Ascending aorta (tissue), 2 donors: ENCODE results near the gene SMC5. TPM values are rescaled to one million over a fixed set of nuclear protein-coding genes. Genes with fewer than 3 reads are reported as not detected.
A peak's percentile ranks its signal among the peaks of the same experiment; 100 is the strongest.

ENCODE experiments used
- DNase-seq, 2 donors: peaks; one replicate each; pipeline ENCODE4 v3.0.0-alpha.2; 2019; ENCODE audit warnings: low spot score in 2 of 2
- H3K27ac ChIP-seq, 2 donors: fragments of 200-600 bp; sonication (generic); one replicate each; pipeline ENCODE4 v1.5.1; 2016 to 2017; ENCODE audit warnings: mild to moderate bottlenecking in 1 of 2
- H3K27me3 ChIP-seq: fragments of 200-600 bp; sonication (generic); one replicate; pipeline ENCODE4 v1.5.1; 2017
- H3K36me3 ChIP-seq, 2 donors: fragments of 200-600 bp; sonication (generic); one replicate each; pipeline ENCODE4 v1.5.1; 2016
- H3K4me1 ChIP-seq, 2 donors: fragments of 200-600 bp; sonication (generic); one replicate each; pipeline ENCODE4 v1.5.1; 2016 to 2017; ENCODE audit warnings: mild to moderate bottlenecking in 1 of 2
- H3K4me3 ChIP-seq, 2 donors: fragments of 200-600 bp; sonication (generic); one replicate each; pipeline ENCODE4 v1.5.1; 2016 to 2017; ENCODE audit warnings: mild to moderate bottlenecking in 1 of 2
- H3K9me3 ChIP-seq, 2 donors: fragments of 200-600 bp; sonication (generic); one replicate each; pipeline ENCODE4 v1.5.1; 2016
- intact Hi-C: fragments of 100-400 bp; cut with DNase I; formaldehyde crosslinking; loops from one replicate; pipeline ENCODE4 v1.15.1; 2023
- total RNA-seq: library from RNA; depleted of rRNA; stranded (reverse); fragments of >200 nt; gene quantifications from one replicate; pipeline ENCODE4 v1.1.0, GENCODE V29; 2016
- TF ChIP-seq, protein P1 (sequence below), 3 experiments: fragments of 200-600 bp in 2 of 3; fragments of 450-650 bp in 1 of 3; sonication (generic) in 2 of 3; IDR thresholded peaks; one replicate each; pipeline ENCODE4 v1.5.1; 2016 to 2019; ENCODE audit warnings: antibody characterized with exemption in 3 of 3, mild to moderate bottlenecking in 1 of 3, moderate library complexity in 1 of 3

Gene SMC5
- total RNA-seq, result 13.9 TPM

GRCh38 chr9:70258692-70259511 lies at the start of gene SMC5:
Gene SMC5, plus strand, starts transcription at chr9:70258978. Its CDS starts 101 bp downstream, at chr9:70259079.
- H3K4me3 ChIP-seq, result peak within 1 kb of the TSS; percentile 75 to 98
- H3K36me3 ChIP-seq, result peaks cover 0 to 4% of the 10 kb centered on the region in 2 donors
- H3K27me3 ChIP-seq, result no peaks in the 10 kb centered on the region
- no peaks in the 10 kb centered on the region for H3K9me3 ChIP-seq
- TF ChIP-seq, protein P1, sequence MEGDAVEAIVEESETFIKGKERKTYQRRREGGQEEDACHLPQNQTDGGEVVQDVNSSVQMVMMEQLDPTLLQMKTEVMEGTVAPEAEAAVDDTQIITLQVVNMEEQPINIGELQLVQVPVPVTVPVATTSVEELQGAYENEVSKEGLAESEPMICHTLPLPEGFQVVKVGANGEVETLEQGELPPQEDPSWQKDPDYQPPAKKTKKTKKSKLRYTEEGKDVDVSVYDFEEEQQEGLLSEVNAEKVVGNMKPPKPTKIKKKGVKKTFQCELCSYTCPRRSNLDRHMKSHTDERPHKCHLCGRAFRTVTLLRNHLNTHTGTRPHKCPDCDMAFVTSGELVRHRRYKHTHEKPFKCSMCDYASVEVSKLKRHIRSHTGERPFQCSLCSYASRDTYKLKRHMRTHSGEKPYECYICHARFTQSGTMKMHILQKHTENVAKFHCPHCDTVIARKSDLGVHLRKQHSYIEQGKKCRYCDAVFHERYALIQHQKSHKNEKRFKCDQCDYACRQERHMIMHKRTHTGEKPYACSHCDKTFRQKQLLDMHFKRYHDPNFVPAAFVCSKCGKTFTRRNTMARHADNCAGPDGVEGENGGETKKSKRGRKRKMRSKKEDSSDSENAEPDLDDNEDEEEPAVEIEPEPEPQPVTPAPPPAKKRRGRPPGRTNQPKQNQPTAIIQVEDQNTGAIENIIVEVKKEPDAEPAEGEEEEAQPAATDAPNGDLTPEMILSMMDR (IDR thresholded peaks at IDR 0.05), result no peak
- intact Hi-C loops, result loop anchor here (1.0 to 10.0 kb wide), 6 partner anchors 153 to 1646 kb away; partner anchors contain the start of gene KLF9
- H3K27ac ChIP-seq, result peak within 1 kb of the TSS; percentile 84 to 96
- H3K4me1 ChIP-seq, result peaks cover 6 to 43% of the 10 kb centered on the region in 2 donors
- DNase-seq, result peak; percentile 47 to 96

DNA sequence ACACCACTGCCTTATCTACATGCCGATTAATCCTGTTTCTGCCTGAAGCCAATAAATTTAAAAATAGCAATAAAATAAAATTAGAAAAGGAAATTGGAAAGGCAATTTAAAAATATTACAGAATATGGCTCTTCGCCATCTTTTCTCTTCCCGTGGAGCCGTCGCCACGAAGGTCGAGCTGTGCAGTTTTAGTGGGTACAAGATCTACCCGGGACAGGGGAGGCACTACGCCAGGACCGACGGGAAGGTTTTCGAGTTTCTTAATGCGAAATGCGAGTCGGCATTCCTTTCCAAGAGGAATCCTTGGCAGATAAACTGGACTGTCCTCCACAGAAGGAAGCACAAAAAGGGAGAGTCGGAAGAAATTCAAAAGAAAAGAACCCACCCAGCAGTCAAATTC lies 41.7 kb upstream of the SMC5 start:
- Histone ChIP-seq H3K27ac (no peak overlapping the region), H3K9me3 (peaks cover 5 to 16% of the 10 kb centered on the region in 2 donors), H3K4me3 (no peak overlapping the region), H3K27me3 (no peaks in the 10 kb centered on the region), H3K4me1 (no peaks in the 10 kb centered on the region), H3K36me3 (peaks cover 0 to 29% of the 10 kb centered on the region in 2 donors)
- TF ChIP-seq, protein P1 (IDR thresholded peaks at IDR 0.05), result no peak
- DNase-seq, result no peak
- intact Hi-C loops, result no loop called here

DNA sequence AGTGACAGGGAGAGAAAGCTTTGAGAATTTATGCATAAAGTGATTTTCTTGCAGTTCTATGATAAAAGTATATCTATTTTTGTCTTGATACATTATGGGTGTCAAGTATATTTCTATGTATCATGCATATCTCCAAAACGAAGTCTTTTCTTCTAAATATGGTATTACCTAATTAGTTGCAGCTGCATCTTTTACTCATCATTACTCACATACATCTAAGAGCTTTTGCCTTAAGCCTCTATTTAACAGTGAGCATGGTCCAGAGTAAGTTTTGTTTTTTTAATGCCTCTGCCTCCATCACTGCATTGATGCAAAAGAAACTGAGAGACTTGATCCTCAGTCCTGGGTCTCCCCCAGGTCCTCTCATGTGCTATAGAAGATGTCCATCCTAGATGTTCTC lies 40.0 kb upstream of the SMC5 start:
- intact Hi-C loops, result no loop called here
- H3K27me3 ChIP-seq, result no peaks in the 10 kb centered on the region
- no peak overlapping the region for H3K4me3 ChIP-seq
- TF ChIP-seq, protein P1 (IDR thresholded peaks at IDR 0.05), result no peak
- no peaks in the 10 kb centered on the region for H3K4me1 ChIP-seq
- H3K36me3 ChIP-seq, result peaks cover 0 to 18% of the 10 kb centered on the region in 2 donors
- H3K9me3 ChIP-seq, result peaks cover 0 to 4% of the 10 kb centered on the region in 2 donors
- no peak overlapping the region for H3K27ac ChIP-seq
- DNase-seq, result no peak

DNA sequence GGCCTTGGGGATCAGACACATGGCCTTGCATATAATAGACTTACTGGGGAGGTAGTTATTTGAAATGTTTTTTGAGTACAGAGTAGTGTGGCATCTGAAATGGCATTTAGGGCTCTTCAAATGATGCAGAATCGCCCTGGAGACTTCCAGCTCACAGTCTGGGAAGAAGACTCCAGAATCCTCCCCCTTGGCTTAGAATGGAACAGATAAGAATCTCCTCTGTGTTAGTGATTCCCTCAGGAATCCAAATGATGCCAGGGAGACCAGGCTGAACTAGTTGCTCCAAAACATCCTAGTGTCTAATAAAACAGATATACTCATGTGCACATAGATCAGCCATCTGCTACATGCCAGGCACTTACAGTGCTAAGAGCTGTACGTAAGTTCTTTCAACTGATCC lies 38.6 kb upstream of the SMC5 start:
- TF ChIP-seq, protein P1 (IDR thresholded peaks at IDR 0.05), result no peak
- peaks cover 0 to 11% of the 10 kb centered on the region in 2 donors for H3K36me3 ChIP-seq
- H3K4me1 ChIP-seq, result no peaks in the 10 kb centered on the region
- H3K9me3 ChIP-seq, result peaks cover 0 to 4% of the 10 kb centered on the region in 2 donors
- intact Hi-C loops, result no loop called here
- H3K4me3 ChIP-seq, result no peak overlapping the region
- DNase-seq, result no peak
- H3K27me3 ChIP-seq, result no peaks in the 10 kb centered on the region
- no peak overlapping the region for H3K27ac ChIP-seq

- TF ChIP-seq, protein P1 (IDR thresholded peaks at IDR 0.05), result no peak
- intact Hi-C loops, result no loop called here
- no peak overlapping the region for H3K4me3 ChIP-seq
- no peak overlapping the region for H3K27ac ChIP-seq
- H3K9me3 ChIP-seq, result no peaks in the 10 kb centered on the region
- peaks cover 0 to 4% of the 10 kb centered on the region in 2 donors for H3K36me3 ChIP-seq
- H3K27me3 ChIP-seq, result no peaks in the 10 kb centered on the region
- DNase-seq, result no peak
- no peaks in the 10 kb centered on the region for H3K4me1 ChIP-seq
Measured at GRCh38 chr9:70222354-70222753, 36.4 kb upstream of the SMC5 start.
